HEK293T (cell line): ENCODE data around the gene SEC31A.

Source experiments
- CTCF ChIA-PET: fragments of 350-600 bp; formaldehyde crosslinking; extraction: SDS; loops from one replicate; lab custom pipeline; 2021; ENCODE audit warnings: antibody characterized with exemption, inconsistent platforms; lab: Yijun Ruan, JAX
- POLR2A ChIA-PET: fragments of 350-600 bp; formaldehyde crosslinking; extraction: SDS; loops from one replicate; lab custom pipeline; 2020; ENCODE audit warnings: antibody characterized with exemption, inconsistent platforms; lab: Yijun Ruan, JAX
- DNase-seq: peaks from one replicate; pipeline ENCODE4 v3.0.0; 2012; ENCODE audit warnings: mixed read lengths; ENCODE audit errors: extremely low spot score
- ARNT ChIP-seq: fragments of 450-650 bp; IDR thresholded peaks from 2 replicates; pipeline ENCODE4 v1.6.1; 2017; ENCODE audit warnings: mild to moderate bottlenecking
- BHLHE40 ChIP-seq: fragments of 450-650 bp; IDR thresholded peaks from 2 replicates; pipeline ENCODE4 v1.6.1; 2016; ENCODE audit warnings: mild to moderate bottlenecking, moderate library complexity, borderline replicate concordance
- CTBP1 ChIP-seq: fragments of 450-650 bp; IDR thresholded peaks from 2 replicates; pipeline ENCODE4 v1.6.1; 2016; ENCODE audit warnings: borderline replicate concordance
- ELF4 ChIP-seq: fragments of 450-650 bp; IDR thresholded peaks from 2 replicates; pipeline ENCODE4 v1.6.1; 2017; ENCODE audit warnings: antibody characterized with exemption
- FOXA1 ChIP-seq: fragments of 450-650 bp; IDR thresholded peaks from 2 replicates; pipeline ENCODE4 v1.6.1; 2016; ENCODE audit warnings: mild to moderate bottlenecking
- FOXK2 ChIP-seq: fragments of 450-650 bp; IDR thresholded peaks from 2 replicates; pipeline ENCODE4 v1.6.1; 2016; ENCODE audit warnings: mild to moderate bottlenecking
- FOXM1 ChIP-seq: fragments of 450-650 bp; IDR thresholded peaks from 2 replicates; pipeline ENCODE4 v1.6.1; 2017; ENCODE audit warnings: mild to moderate bottlenecking, borderline replicate concordance
- HDGF ChIP-seq: fragments of 450-650 bp; IDR thresholded peaks from 2 replicates; pipeline ENCODE4 v1.6.1; 2017; ENCODE audit warnings: antibody characterized with exemption, borderline replicate concordance
- L3MBTL2 ChIP-seq: fragments of 450-650 bp; conservative IDR thresholded peaks from 2 replicates; pipeline ENCODE4 v1.6.1; 2016; ENCODE audit warnings: mild to moderate bottlenecking
- LEF1 ChIP-seq: fragments of 450-650 bp; IDR thresholded peaks from 2 replicates; pipeline ENCODE4 v1.6.1; 2017; ENCODE audit warnings: mild to moderate bottlenecking, borderline replicate concordance
- NFRKB ChIP-seq: fragments of 450-650 bp; IDR thresholded peaks from 2 replicates; pipeline ENCODE4 v1.6.1; 2016; ENCODE audit warnings: mild to moderate bottlenecking, moderate library complexity
- SP1 ChIP-seq: fragments of 450-650 bp; IDR thresholded peaks from 2 replicates; pipeline ENCODE4 v1.6.1; 2017
- SUZ12 ChIP-seq: fragments of 450-650 bp; IDR thresholded peaks from 2 replicates; pipeline ENCODE4 v1.6.1; 2016; ENCODE audit warnings: mild to moderate bottlenecking
- TARDBP ChIP-seq: fragments of 450-650 bp; IDR thresholded peaks from 2 replicates; pipeline ENCODE4 v1.6.1; 2016
- ZNF384 ChIP-seq: fragments of 450-650 bp; IDR thresholded peaks from 2 replicates; pipeline ENCODE4 v1.6.1; 2016
- TF ChIP-seq, protein P1 (sequence below): fragments of 450-650 bp; IDR thresholded peaks from 2 replicates; pipeline ENCODE4 v1.6.1; 2016

Gene SEC31A

DNA sequence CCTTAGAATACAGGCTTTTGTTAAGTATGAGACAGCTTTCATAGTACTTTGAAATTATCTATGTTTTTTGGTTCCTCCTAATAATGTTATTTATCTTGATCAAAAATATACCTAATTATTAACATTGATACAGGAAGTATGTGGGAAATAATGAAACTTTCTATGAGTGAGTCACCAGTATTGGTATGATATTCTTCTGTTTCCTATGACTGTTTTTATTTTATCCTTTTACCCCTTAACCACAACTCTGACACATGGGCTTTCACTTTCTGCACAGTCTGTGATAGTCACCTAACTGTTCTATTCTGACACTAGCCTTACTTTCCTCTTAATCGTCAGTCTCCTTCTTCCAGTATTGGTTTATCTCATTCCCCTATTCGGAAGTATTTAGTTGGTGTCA lies 14.3 kb upstream of the SEC31A start:
- CTCF ChIA-PET = no interaction called here
- no peak for DNase-seq
- POLR2A ChIA-PET = no interaction called here
- TF ChIP-seq CTBP1 = no peak
- TF ChIP-seq HDGF = no peak
- TF ChIP-seq ARNT = no peak

DNA sequence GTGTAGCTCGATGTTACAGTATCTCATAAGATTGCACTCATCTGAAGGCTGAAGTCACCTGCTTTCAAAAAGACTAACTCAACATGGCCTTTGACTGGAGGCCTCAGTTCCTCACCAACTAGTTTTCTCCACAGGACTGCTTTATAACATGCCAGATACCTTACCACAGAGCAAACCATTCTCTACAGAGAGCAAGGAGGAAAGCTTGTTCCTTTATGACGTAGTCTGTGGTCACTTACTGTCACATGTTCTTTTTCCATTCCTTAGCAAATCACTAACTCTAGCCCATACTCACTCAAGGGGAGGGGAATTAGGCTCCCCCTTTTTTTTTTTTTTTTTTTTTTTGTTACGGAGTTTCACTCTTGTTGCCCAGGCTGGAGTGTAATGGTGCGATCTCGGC lies 12.8 kb upstream of the SEC31A start:
- TF ChIP-seq SUZ12 (no peak), FOXA1 (no peak), SP1 (no peak), LEF1 (no peak), HDGF (no peak)
- CTCF ChIA-PET = interaction anchor here (1.2 kb wide), 1 partner anchor 27 kb away, joined by 3 read pairs; no protein-coding TSS in a partner anchor
- POLR2A ChIA-PET = no interaction called here
- DNase-seq = no peak

DNA sequence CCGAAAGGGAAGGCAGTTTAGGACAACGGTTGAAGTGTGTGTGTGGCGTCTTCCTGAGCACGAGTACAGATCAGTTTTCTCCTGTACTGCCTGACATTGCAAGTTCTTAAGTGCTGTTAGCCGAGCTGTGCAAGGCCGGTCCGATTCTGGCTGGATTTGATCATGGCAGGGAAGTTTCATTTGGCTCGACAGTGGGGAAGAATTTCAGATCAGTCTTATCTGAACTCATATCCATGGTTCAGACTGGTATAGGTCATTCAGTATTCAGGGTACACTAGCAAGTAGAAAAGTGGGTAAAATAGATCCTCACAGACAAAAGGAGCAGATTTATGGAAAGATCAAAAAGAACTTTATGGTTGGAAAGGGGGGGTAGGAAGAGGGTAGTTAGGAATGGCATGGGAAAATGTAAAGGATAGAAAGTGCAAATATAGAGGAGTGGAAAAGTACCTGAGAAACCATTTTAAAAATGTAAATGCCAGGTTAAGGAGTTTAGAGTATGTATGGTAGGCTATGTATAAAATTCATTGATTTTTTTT lies 10.3 kb upstream of the SEC31A start:
- no peak for DNase-seq
- ChIA-PET CTCF (no interaction called here), POLR2A (interaction anchor here (0.6 to 2.9 kb wide), 16 partner anchors 8 to 518 kb away, joined by 3 to 39 read pairs (median 6); partner anchors contain the start of genes COPS4, LIN54 and SEC31A)
- no peak for TF ChIP-seq NFRKB
- TF ChIP-seq L3MBTL2 = 0 out of 2 replicates have a peak, but pooled peaks have one; percentile 3

DNA sequence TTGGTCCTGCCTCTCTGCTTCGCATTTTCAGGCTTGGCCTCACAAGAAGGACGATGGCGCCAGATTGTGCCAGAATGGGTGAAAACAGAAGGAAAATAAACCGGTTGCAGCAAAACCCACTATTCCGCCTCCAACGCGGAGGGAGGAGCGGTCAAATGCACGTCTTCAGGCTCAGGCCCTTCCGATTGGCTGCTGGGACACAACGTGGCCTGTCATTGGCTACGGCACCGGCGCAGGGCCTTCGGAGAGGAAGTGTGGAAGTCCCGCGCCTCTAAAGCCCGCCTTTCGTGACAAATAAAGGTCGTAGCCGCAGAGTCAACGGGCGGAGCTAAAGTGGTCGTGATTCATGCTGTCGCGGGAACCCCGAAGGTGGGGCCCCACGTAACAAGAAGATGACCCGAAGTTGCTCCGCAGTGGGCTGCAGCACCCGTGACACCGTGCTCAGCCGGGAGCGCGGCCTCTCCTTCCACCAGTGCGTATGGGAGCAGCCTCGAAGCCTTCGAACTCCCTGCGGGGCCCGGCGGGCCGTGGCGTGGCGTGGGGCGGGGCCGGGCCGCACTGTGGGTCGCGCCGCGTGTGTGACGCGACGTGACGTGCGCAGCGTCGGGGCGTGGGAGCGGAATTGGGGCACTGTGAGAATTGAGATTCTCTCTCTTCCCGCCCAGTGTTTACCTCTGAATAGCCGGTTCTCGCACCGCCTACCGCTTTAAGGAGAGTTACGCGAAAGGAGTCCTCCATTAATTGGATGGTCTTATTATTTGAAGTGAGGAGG lies 9.6 kb upstream of the SEC31A start, which contains the start of gene THAP9:
Gene THAP9 (plus strand): TSS at position 325 of the 772 bp plus-strand sequence. CDS start 68 bp downstream, at position 393.
- POLR2A ChIA-PET = interaction anchor here (0.6 to 2.9 kb wide), 18 partner anchors 9 to 517 kb away, joined by 3 to 39 read pairs (median 6); partner anchors contain the start of genes COPS4, LIN54 and SEC31A
- TF ChIP-seq ZNF384 (no peak), ELF4 (peak; percentile 82), CTBP1 (no peak), LEF1 (peak; percentile 87), FOXK2 (no peak), FOXM1 (peak; percentile 7; the same call in 1 of the 2 replicates), L3MBTL2 (peak; percentile 60; the same call in 1 of the 2 replicates), ARNT (no peak), FOXA1 (no peak), BHLHE40 (no peak), NFRKB (no peak; the same call in 1 of the 2 replicates), HDGF (no peak), TARDBP (peak; percentile 99), SUZ12 (no peak), SP1 (no peak)
- TF ChIP-seq, protein P1, sequence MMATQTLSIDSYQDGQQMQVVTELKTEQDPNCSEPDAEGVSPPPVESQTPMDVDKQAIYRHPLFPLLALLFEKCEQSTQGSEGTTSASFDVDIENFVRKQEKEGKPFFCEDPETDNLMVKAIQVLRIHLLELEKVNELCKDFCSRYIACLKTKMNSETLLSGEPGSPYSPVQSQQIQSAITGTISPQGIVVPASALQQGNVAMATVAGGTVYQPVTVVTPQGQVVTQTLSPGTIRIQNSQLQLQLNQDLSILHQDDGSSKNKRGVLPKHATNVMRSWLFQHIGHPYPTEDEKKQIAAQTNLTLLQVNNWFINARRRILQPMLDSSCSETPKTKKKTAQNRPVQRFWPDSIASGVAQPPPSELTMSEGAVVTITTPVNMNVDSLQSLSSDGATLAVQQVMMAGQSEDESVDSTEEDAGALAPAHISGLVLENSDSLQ = peak; percentile 92
- DNase-seq = peak; percentile 88
- CTCF ChIA-PET = interaction anchor here (0.6 kb wide), 2 partner anchors 354 to 571 kb away, joined by 3 read pairs; no protein-coding TSS in a partner anchor

DNA sequence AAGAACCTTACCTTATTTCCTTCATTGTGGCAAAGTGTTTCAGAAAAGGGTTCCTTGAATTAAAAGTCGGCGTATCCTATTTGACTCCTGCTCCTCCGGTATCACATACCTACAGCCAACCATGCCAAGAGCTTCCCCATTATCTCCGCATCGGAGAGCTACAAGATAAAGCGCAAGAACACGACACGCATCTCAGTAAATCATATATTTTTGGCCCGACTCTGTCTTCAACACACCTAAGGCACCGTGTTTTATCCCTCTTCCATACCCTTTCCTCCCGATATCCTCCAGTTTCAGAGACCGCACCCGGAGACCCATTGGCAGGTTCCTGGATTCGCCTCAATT lies 9.1 kb upstream of the SEC31A start:
- TF ChIP-seq NFRKB (peak; percentile 71; the same call in 1 of the 2 replicates), SP1 (no peak)
- ChIA-PET CTCF (interaction anchor here (0.6 kb wide), 2 partner anchors 354 to 570 kb away, joined by 3 read pairs; no protein-coding TSS in a partner anchor), POLR2A (interaction anchor here (0.7 to 2.9 kb wide), 17 partner anchors 9 to 529 kb away, joined by 3 to 39 read pairs (median 6); partner anchors contain the start of genes COPS4, LIN54 and SEC31A)
- DNase-seq = no peak

DNA sequence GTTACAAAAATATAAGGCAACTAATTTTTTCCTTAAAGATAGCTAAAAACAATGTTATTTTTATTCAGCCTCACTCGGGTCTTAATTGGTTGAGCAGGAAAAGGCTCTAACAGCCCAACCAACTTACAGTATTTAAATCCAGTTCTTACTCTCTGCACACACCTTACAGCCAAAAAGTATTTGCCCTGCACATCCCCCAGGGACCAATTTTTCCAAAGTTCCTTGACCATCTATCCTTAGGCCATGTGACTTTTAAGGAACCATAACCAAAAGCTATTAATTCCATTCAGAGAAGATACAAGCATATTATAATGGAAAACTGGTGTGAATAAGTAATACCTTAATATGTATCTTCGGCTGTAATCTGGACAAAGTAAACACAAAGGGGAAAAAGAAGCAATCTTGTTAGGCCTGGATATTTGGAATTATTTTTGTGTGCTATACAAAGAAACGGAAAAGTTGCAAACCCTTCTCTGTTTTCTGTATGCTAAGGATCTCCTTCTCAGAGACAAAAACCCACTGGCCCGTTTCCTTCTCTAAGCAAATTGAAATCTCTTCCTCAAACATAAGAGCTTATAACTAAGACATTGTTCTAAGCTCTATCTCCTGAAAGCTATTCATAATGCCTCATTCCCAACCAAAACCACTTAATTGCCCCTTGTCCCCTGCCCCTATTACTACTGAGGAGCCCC lies 8.6 kb upstream of the SEC31A start:
- TF ChIP-seq, protein P1 = no peak
- TF ChIP-seq SP1 (no peak), FOXA1 (no peak), TARDBP (no peak), LEF1 (no peak), ELF4 (no peak), FOXM1 (no peak), BHLHE40 (no peak), SUZ12 (no peak), HDGF (no peak), FOXK2 (no peak), NFRKB (no peak), CTBP1 (no peak), ZNF384 (no peak), L3MBTL2 (no peak), ARNT (no peak)
- ChIA-PET POLR2A (interaction anchor here (0.7 to 2.9 kb wide), 19 partner anchors 9 to 539 kb away, joined by 3 to 39 read pairs (median 5); partner anchors contain the start of genes COPS4, LIN54 and SEC31A), CTCF (interaction anchor here (0.6 kb wide), 2 partner anchors 355 to 570 kb away, joined by 3 read pairs; no protein-coding TSS in a partner anchor)
- no peak for DNase-seq
